Measurements from ENCODE around the gene PRSS3.

PRSS3 gene

DNA sequence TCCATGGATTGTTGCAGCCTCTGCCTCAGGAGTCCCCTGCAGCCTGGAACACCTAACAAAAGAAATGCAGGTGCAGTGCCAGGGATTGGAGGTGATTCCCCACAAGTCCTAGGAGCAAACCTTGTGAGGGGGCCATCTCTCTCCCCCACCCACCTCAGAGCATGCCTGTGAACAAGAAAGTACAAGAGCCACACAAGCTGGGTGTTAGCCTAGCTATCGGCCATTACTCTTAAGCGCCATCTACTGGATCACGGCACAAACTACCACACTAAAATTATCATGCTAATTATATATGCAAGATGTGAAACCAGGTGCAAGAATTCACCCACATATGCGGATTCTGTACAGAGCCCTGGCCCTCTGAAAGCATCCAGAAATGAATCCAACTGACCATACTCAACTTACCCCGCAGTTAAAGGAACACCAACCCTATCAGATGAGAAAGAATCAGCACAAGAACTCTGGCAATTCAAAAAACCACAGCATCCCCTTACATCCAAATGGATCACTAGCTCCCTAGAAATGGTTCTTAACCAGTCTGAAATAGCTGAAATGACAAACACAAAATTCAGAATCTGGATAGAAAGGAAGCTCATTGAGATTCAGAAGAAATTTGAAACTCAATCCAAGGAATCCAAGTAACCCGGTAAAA is 16.5 kb upstream of the PRSS3 start:
- Histone ChIP-seq H3K9ac (ENCODE audit: low read length) (no peak overlapping the region), H3K14ac (ENCODE audit: low read length in 2 of 2) (no peak overlapping the region), H3K23ac (ENCODE audit: low read length in 2 of 2) (no peak overlapping the region), H3K79me1 (replicated peaks; ENCODE audit: low read length, poor library complexity, severe bottlenecking) (no peaks in the 10 kb centered on the region), H2BK5ac (ENCODE audit: low read depth, low read length, poor library complexity, severe bottlenecking) (no peak overlapping the region), H3K4me3 (ENCODE audit: insufficient read depth in 1 of 2, low read depth in 1 of 2, low read length in 2 of 2) (no peak overlapping the region), H3K4me2 (ENCODE audit: low read length, poor library complexity, severe bottlenecking) (no peak overlapping the region), H3K27me3 (ENCODE audit: control insufficient read depth in 1 of 2, insufficient read depth in 1 of 2, low read length in 2 of 2) (no peaks in the 10 kb centered on the region), H3K36me3 (ENCODE audit: control insufficient read depth in 1 of 2, insufficient read depth in 2 of 2, low read depth in 1 of 2, low read length in 2 of 2) (no peaks in the 10 kb centered on the region), H4K8ac (ENCODE audit: low read length) (peak overlapping the region; percentile 64), H2AK5ac (ENCODE audit: low read length, severe bottlenecking) (no peak overlapping the region), H4K91ac (ENCODE audit: low read length) (no peak overlapping the region), H2BK12ac (ENCODE audit: low read length in 2 of 2) (no peak overlapping the region), H3K27ac (ENCODE audit: low read length, poor library complexity, severe bottlenecking) (no peak overlapping the region), H3K4me1 (ENCODE audit: control insufficient read depth, insufficient read depth, low read depth, low read length) (no peaks in the 10 kb centered on the region), H3K18ac (ENCODE audit: low read depth in 1 of 2, low read length in 2 of 2) (no peak overlapping the region), H2BK15ac (ENCODE audit: low read depth, poor library complexity, severe bottlenecking) (no peak overlapping the region), H2BK120ac (ENCODE audit: low read depth, low read length) (no peak overlapping the region), H2AFZ (ENCODE audit: low read depth, low read length) (peak overlapping the region; percentile 51), H3K9me3 (ENCODE audit: control insufficient read depth, low read length) (no peaks in the 10 kb centered on the region), H3K4ac (ENCODE audit: low read depth in 1 of 2, low read length in 2 of 2) (no peak overlapping the region)
- peak; percentile 63 for DNase-seq
- 0% methylated on average over 5 of the region's 6 CpGs for WGBS

DNA sequence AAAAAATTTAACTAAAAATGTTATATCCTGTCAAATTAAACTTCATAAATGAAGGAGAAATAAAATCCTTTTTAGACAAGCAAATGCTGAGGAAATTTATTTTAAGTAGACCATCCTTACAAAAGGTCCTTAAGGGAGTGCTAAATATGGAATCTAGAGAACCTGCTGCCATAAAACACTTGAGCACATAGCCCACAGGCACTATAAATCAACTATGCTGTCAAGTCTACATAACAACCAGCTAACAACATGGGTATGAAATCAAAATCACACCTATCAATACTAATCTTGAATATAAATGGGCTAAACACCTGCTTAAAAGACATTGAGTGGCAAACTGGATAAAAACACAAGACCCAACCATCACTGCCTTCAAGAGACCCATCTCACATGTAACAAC is 15.1 kb upstream of the PRSS3 start:
- Histone ChIP-seq H2AK5ac (ENCODE audit: low read length, severe bottlenecking) (no peak overlapping the region), H3K36me3 (ENCODE audit: control insufficient read depth in 1 of 2, insufficient read depth in 2 of 2, low read depth in 1 of 2, low read length in 2 of 2) (no peaks in the 10 kb centered on the region), H3K23ac (ENCODE audit: low read length in 2 of 2) (no peak overlapping the region), H2AFZ (ENCODE audit: low read depth, low read length) (no peak overlapping the region), H3K9ac (ENCODE audit: low read length) (no peak overlapping the region), H3K4me3 (ENCODE audit: insufficient read depth in 1 of 2, low read depth in 1 of 2, low read length in 2 of 2) (no peak overlapping the region), H4K91ac (ENCODE audit: low read length) (no peak overlapping the region), H3K4ac (ENCODE audit: low read depth in 1 of 2, low read length in 2 of 2) (no peak overlapping the region), H2BK120ac (ENCODE audit: low read depth, low read length) (no peak overlapping the region), H3K18ac (ENCODE audit: low read depth in 1 of 2, low read length in 2 of 2) (no peak overlapping the region), H2BK12ac (ENCODE audit: low read length in 2 of 2) (no peak overlapping the region), H3K4me1 (ENCODE audit: control insufficient read depth, insufficient read depth, low read depth, low read length) (no peaks in the 10 kb centered on the region), H3K27ac (ENCODE audit: low read length, poor library complexity, severe bottlenecking) (no peak overlapping the region), H3K14ac (ENCODE audit: low read length in 2 of 2) (no peak overlapping the region), H2BK5ac (ENCODE audit: low read depth, low read length, poor library complexity, severe bottlenecking) (no peak overlapping the region), H3K79me1 (replicated peaks; ENCODE audit: low read length, poor library complexity, severe bottlenecking) (no peaks in the 10 kb centered on the region), H4K8ac (ENCODE audit: low read length) (no peak overlapping the region), H3K9me3 (ENCODE audit: control insufficient read depth, low read length) (no peaks in the 10 kb centered on the region), H3K4me2 (ENCODE audit: low read length, poor library complexity, severe bottlenecking) (no peak overlapping the region), H2BK15ac (ENCODE audit: low read depth, poor library complexity, severe bottlenecking) (no peak overlapping the region), H3K27me3 (ENCODE audit: control insufficient read depth in 1 of 2, insufficient read depth in 1 of 2, low read length in 2 of 2) (no peaks in the 10 kb centered on the region)
- no peak for DNase-seq

GRCh38 chr9:33781736-33782135 is 13.6 kb upstream of the PRSS3 start:
- no peaks in the 10 kb centered on the region for H3K79me1 ChIP-seq (replicated peaks; ENCODE audit: low read length, poor library complexity, severe bottlenecking)
- no peak overlapping the region for H3K27ac ChIP-seq (ENCODE audit: low read length, poor library complexity, severe bottlenecking)
- H2BK5ac ChIP-seq (ENCODE audit: low read depth, low read length, poor library complexity, severe bottlenecking) = no peak overlapping the region
- H2BK15ac ChIP-seq (ENCODE audit: low read depth, poor library complexity, severe bottlenecking) = no peak overlapping the region
- no peak for DNase-seq
- H2BK120ac ChIP-seq (ENCODE audit: low read depth, low read length) = no peak overlapping the region
- peaks cover 0 to 12% of the 10 kb centered on the region in 2 experiments for H3K27me3 ChIP-seq (ENCODE audit: control insufficient read depth in 1 of 2, insufficient read depth in 1 of 2, low read length in 2 of 2)
- H4K91ac ChIP-seq (ENCODE audit: low read length) = no peak overlapping the region
- H3K36me3 ChIP-seq (ENCODE audit: control insufficient read depth in 1 of 2, insufficient read depth in 2 of 2, low read depth in 1 of 2, low read length in 2 of 2) = no peaks in the 10 kb centered on the region
- no CpG with 5 or more reads among the region's 1 CpG for WGBS
- H3K4me3 ChIP-seq (ENCODE audit: insufficient read depth in 1 of 2, low read depth in 1 of 2, low read length in 2 of 2) = no peak overlapping the region
- no peak overlapping the region for H3K14ac ChIP-seq (ENCODE audit: low read length in 2 of 2)
- H3K4me2 ChIP-seq (ENCODE audit: low read length, poor library complexity, severe bottlenecking) = no peak overlapping the region
- no peak overlapping the region for H3K9ac ChIP-seq (ENCODE audit: low read length)
- H3K9me3 ChIP-seq (ENCODE audit: control insufficient read depth, low read length) = no peaks in the 10 kb centered on the region
- no peak overlapping the region for H3K23ac ChIP-seq (ENCODE audit: low read length in 2 of 2)
- no peaks in the 10 kb centered on the region for H3K4me1 ChIP-seq (ENCODE audit: control insufficient read depth, insufficient read depth, low read depth, low read length)
- H2BK12ac ChIP-seq (ENCODE audit: low read length in 2 of 2) = no peak overlapping the region
- no peak overlapping the region for H3K4ac ChIP-seq (ENCODE audit: low read depth in 1 of 2, low read length in 2 of 2)
- no peak overlapping the region for H4K8ac ChIP-seq (ENCODE audit: low read length)
- no peak overlapping the region for H2AFZ ChIP-seq (ENCODE audit: low read depth, low read length)
- H3K18ac ChIP-seq (ENCODE audit: low read depth in 1 of 2, low read length in 2 of 2) = no peak overlapping the region
- no peak overlapping the region for H2AK5ac ChIP-seq (ENCODE audit: low read length, severe bottlenecking)

GRCh38 chr9:33782395-33783152 is 12.8 kb upstream of the PRSS3 start:
- H2BK5ac ChIP-seq (ENCODE audit: low read depth, low read length, poor library complexity, severe bottlenecking) = no peak overlapping the region
- no peak overlapping the region for H4K91ac ChIP-seq (ENCODE audit: low read length)
- no peaks in the 10 kb centered on the region for H3K79me1 ChIP-seq (replicated peaks; ENCODE audit: low read length, poor library complexity, severe bottlenecking)
- H3K9me3 ChIP-seq (ENCODE audit: control insufficient read depth, low read length) = no peaks in the 10 kb centered on the region
- no peak overlapping the region for H2AFZ ChIP-seq (ENCODE audit: low read depth, low read length)
- no peak overlapping the region for H2BK120ac ChIP-seq (ENCODE audit: low read depth, low read length)
- 48% methylated on average over 4 of the region's 4 CpGs for WGBS
- no peaks in the 10 kb centered on the region for H3K4me1 ChIP-seq (ENCODE audit: control insufficient read depth, insufficient read depth, low read depth, low read length)
- H2AK5ac ChIP-seq (ENCODE audit: low read length, severe bottlenecking) = no peak overlapping the region
- no peak overlapping the region for H3K14ac ChIP-seq (ENCODE audit: low read length in 2 of 2)
- no peak overlapping the region for H4K8ac ChIP-seq (ENCODE audit: low read length)
- H3K27ac ChIP-seq (ENCODE audit: low read length, poor library complexity, severe bottlenecking) = no peak overlapping the region
- no peak overlapping the region for H2BK15ac ChIP-seq (ENCODE audit: low read depth, poor library complexity, severe bottlenecking)
- H3K9ac ChIP-seq (ENCODE audit: low read length) = no peak overlapping the region
- no peaks in the 10 kb centered on the region for H3K36me3 ChIP-seq (ENCODE audit: control insufficient read depth in 1 of 2, insufficient read depth in 2 of 2, low read depth in 1 of 2, low read length in 2 of 2)
- peak; percentile 61 for DNase-seq
- H3K4ac ChIP-seq (ENCODE audit: low read depth in 1 of 2, low read length in 2 of 2) = no peak overlapping the region
- no peak overlapping the region for H3K4me3 ChIP-seq (ENCODE audit: insufficient read depth in 1 of 2, low read depth in 1 of 2, low read length in 2 of 2)
- H3K23ac ChIP-seq (ENCODE audit: low read length in 2 of 2) = no peak overlapping the region
- no peak overlapping the region for H2BK12ac ChIP-seq (ENCODE audit: low read length in 2 of 2)
- H3K27me3 ChIP-seq (ENCODE audit: control insufficient read depth in 1 of 2, insufficient read depth in 1 of 2, low read length in 2 of 2) = peaks cover 0 to 15% of the 10 kb centered on the region in 2 experiments
- H3K18ac ChIP-seq (ENCODE audit: low read depth in 1 of 2, low read length in 2 of 2) = no peak overlapping the region
- no peak overlapping the region for H3K4me2 ChIP-seq (ENCODE audit: low read length, poor library complexity, severe bottlenecking)
